ENCODE results near the gene CPEB3.

Gene CPEB3

GRCh38 chr10:92180399-92180798, 110.5 kb downstream of the CPEB3 start:
- DNase-seq (ENCODE audit: low read depth), result no peak
- TF ChIP-seq, protein P1, sequence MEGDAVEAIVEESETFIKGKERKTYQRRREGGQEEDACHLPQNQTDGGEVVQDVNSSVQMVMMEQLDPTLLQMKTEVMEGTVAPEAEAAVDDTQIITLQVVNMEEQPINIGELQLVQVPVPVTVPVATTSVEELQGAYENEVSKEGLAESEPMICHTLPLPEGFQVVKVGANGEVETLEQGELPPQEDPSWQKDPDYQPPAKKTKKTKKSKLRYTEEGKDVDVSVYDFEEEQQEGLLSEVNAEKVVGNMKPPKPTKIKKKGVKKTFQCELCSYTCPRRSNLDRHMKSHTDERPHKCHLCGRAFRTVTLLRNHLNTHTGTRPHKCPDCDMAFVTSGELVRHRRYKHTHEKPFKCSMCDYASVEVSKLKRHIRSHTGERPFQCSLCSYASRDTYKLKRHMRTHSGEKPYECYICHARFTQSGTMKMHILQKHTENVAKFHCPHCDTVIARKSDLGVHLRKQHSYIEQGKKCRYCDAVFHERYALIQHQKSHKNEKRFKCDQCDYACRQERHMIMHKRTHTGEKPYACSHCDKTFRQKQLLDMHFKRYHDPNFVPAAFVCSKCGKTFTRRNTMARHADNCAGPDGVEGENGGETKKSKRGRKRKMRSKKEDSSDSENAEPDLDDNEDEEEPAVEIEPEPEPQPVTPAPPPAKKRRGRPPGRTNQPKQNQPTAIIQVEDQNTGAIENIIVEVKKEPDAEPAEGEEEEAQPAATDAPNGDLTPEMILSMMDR (IDR thresholded peaks at IDR 0.05; ENCODE audit: insufficient read depth, low read depth, low read length, missing control alignments), result no peak
- H3K4me3 ChIP-seq (ENCODE audit: low read length), result no peak overlapping the region

- TF ChIP-seq, protein P1 (IDR thresholded peaks at IDR 0.05; ENCODE audit: insufficient read depth, low read depth, low read length, missing control alignments), result no peak
Measured at GRCh38 chr10:92177546-92177945, 113.3 kb downstream of the CPEB3 start.

DNA sequence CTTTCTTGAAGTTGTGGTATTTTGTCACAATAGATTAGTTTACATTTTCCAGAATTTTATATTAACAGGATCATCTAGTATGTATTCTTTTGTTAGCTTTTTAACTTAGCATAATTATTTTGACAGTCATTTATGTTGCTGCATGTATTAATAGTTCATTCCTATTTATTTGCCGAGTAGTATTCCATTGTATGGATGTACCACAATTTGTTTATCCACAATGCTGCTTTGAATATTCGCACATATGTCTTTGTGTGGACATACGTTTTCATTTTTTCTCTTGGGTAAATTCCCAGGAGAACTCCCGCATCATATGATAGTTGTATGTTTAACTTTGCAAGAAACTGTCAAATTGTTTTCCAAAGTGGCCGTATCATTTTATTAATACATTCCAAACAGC, 115.7 kb downstream of the CPEB3 start:
- TF ChIP-seq, protein P1 (IDR thresholded peaks at IDR 0.05; ENCODE audit: insufficient read depth, low read depth, low read length, missing control alignments), result no peak
- DNase-seq (ENCODE audit: low read depth), result no peak

More at GRCh38 chr10:92177546-92177945, 113.3 kb downstream of the CPEB3 start:
- no peak for DNase-seq (ENCODE audit: low read depth)
- no peak overlapping the region for H3K4me3 ChIP-seq (ENCODE audit: low read length)

DNA sequence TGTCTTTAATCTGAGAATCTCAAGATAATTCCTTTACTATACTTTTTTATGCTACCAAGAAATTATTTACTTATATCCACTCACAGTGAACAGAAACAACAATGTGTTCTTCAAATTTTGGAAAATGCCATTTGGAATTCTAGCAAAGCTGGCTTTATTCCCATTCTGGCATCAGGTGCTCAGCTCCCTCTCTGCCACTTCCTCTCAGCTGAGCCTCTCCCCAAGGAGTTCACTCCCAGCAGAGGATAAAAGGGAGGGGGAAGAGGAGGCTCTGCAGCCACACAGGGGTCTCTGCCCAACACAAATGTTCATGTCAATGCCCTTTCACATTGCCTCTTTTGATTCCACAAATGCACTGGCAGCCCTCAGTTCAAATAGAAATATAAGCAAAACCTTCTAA, 116.9 kb downstream of the CPEB3 start:
- TF ChIP-seq, protein P1 (IDR thresholded peaks at IDR 0.05; ENCODE audit: insufficient read depth, low read depth, low read length, missing control alignments), result no peak
- H3K4me3 ChIP-seq (ENCODE audit: low read length), result no peak overlapping the region
- no peak for DNase-seq (ENCODE audit: low read depth)

More for the DNA sequence above, 115.7 kb downstream of the CPEB3 start:
- no peak overlapping the region for H3K4me3 ChIP-seq (ENCODE audit: low read length)

DNA sequence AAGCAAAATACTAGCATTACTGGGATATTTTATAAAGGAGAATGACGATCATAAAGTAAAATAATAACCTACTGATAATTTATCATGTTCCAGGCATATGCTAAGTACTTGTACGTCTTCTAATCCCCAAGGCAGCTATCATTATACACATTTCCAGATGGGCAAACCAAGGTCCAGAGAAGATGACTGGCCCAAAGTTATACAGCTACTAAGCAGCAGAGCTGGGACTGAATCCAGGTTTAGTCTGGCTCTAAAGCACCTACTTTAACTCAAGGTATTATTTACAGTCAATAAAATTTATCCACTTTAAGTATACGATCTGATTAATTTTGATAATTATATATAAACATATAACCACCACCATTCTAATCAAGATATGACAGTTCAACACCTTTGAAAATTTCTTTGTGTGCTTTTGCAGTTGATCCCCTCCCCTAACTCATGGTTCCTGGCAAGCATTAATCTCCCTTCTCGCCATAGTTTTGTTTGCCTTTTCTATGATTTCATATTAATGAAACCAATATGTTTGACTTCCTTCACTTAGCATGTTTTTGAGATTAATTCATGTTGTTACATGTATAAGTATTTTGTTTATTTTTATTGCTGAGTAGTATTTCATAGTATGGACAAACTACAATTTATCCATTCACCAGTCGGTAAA, 126.7 kb downstream of the CPEB3 start:
- no peak for DNase-seq (ENCODE audit: low read depth)
- TF ChIP-seq, protein P1 (IDR thresholded peaks at IDR 0.05; ENCODE audit: insufficient read depth, low read depth, low read length, missing control alignments), result no peak
- H3K4me3 ChIP-seq (ENCODE audit: low read length), result no peak overlapping the region

DNA sequence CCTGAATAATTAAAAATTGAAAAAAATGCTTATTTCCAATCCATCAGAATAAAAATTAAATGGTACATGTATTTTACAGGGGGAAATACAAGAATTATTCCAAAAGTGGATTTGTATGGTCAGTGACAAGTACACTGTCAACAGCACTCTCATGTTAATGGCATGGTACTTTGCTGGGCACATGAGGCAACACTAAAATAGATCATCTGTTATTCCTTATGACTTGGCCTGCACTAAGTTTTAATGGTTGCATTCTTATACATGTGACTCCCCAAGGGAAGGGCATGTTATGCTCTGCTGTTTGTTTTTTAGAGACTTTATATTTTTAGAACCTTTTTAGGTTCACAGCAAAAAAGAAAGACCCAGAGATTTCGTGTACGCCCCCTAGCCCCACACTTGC, 128.3 kb downstream of the CPEB3 start:
- TF ChIP-seq, protein P1 (IDR thresholded peaks at IDR 0.05; ENCODE audit: insufficient read depth, low read depth, low read length, missing control alignments), result no peak
- no peak for DNase-seq (ENCODE audit: low read depth)
- no peak overlapping the region for H3K4me3 ChIP-seq (ENCODE audit: low read length)
